ENCODE data around the gene PRKD2.

GRCh38 chr19:46731584-46731983 lies 14.7 kb upstream of the PRKD2 start:
- TF ChIP-seq CTCF (IDR thresholded peaks at IDR 0.05) = no peak
- TF ChIP-seq POLR2A (IDR thresholded peaks at IDR 0.05) = no peak

All from Peyer's patch (tissue), 4 donors.